Peyer's patch (tissue), 4 donors: ENCODE results near the gene FAM118B. TPM values are rescaled to one million over a fixed set of nuclear protein-coding genes. Genes with fewer than 3 reads are reported as not detected.

Experiments used
- DNase-seq, 3 donors: peaks; one replicate each; pipeline ENCODE4 v3.0.0-alpha.2; 2017 to 2019
- H3K27ac ChIP-seq, 4 donors: fragments of 200-600 bp; sonication (generic); one replicate each; pipeline ENCODE4 v1.5.1; 2016 to 2019
- H3K27me3 ChIP-seq, 2 donors: fragments of 200-600 bp; sonication (generic); one replicate each; pipeline ENCODE4 v1.5.1; 2019
- H3K36me3 ChIP-seq, 3 donors: fragments of 200-600 bp; sonication (generic); one replicate each; pipeline ENCODE4 v1.5.1; 2016 to 2019
- H3K4me1 ChIP-seq, 4 donors: fragments of 200-600 bp; sonication (generic); one replicate each; pipeline ENCODE4 v1.5.1; 2016 to 2019
- H3K4me3 ChIP-seq, 4 donors: fragments of 200-600 bp; sonication (generic); 1 replicate in 3 of 4; 2 replicates in 1 of 4; pipeline ENCODE4 v1.5.1; 2016 to 2019; ENCODE audit warnings: mild to moderate bottlenecking in 1 of 4
- H3K9me3 ChIP-seq, 4 donors: fragments of 200-600 bp; sonication (generic); one replicate each; pipeline ENCODE4 v1.5.1; 2016 to 2019; ENCODE audit warnings: mild to moderate bottlenecking in 1 of 4
- CTCF ChIP-seq, 6 experiments: fragments of 450-650 bp in 4 of 6; fragments of 200-600 bp in 2 of 6; sonication (generic) in 1 of 6; IDR thresholded peaks; one replicate each; pipeline ENCODE4 v1.5.1; 2017 to 2019; ENCODE audit warnings: antibody characterized with exemption in 6 of 6, mild to moderate bottlenecking in 3 of 6, moderate library complexity in 1 of 6
- POLR2A ChIP-seq, 2 donors: fragments of 450-650 bp; IDR thresholded peaks; one replicate each; pipeline ENCODE4 v1.5.1; 2017; ENCODE audit warnings: antibody characterized with exemption in 2 of 2, mild to moderate bottlenecking in 2 of 2, moderate library complexity in 2 of 2
- total RNA-seq, 4 donors: library from RNA; depleted of rRNA; stranded (reverse); fragments of >200 nt; gene quantifications; one replicate each; pipeline ENCODE4 v1.1.0, GENCODE V29; 2016

FAM118B gene
- total RNA-seq, 4 donors from 2014 or later = 22.9 to 36.9 (median 29.5) TPM

- TF ChIP-seq CTCF (IDR thresholded peaks at IDR 0.05) (no peak), POLR2A (IDR thresholded peaks at IDR 0.05) (no peak)
- Histone ChIP-seq H3K4me1 (no peaks in the 10 kb centered on the region), H3K4me3 (no peak overlapping the region), H3K9me3 (no peaks in the 10 kb centered on the region), H3K27ac (no peak overlapping the region), H3K36me3 (peaks cover 0 to 58% (median 0%) of the 10 kb centered on the region in 3 donors), H3K27me3 (no peaks in the 10 kb centered on the region)
- DNase-seq = no peak
Measured at GRCh38 chr11:126257764-126258163, 46.2 kb downstream of the FAM118B start.

DNA sequence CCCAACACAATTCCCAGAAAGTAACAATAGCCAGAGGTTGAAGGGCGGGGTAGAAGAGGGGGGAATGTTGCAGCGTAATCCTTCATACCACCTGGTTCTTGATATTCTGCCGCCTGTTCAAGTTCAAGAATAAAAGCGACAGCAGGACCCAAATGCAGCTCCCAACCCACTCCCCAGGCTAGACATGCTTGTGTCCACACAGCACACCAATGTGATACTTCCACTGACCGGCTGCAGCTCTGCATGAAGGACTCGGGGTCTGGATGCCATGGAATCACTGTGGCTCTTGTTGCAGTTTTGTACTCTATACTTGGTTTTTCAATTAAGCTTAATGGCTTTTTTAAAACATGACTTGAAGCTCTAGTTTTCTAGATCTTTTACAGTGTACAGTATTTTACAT is 50.6 kb downstream of the FAM118B start:
- no peak for DNase-seq
- H3K4me3 ChIP-seq = no peak overlapping the region
- peaks cover 0 to 10% (median 0%) of the 10 kb centered on the region in 4 donors for H3K4me1 ChIP-seq
- H3K27me3 ChIP-seq = no peaks in the 10 kb centered on the region
- TF ChIP-seq CTCF (IDR thresholded peaks at IDR 0.05) = no peak
- TF ChIP-seq POLR2A (IDR thresholded peaks at IDR 0.05) = no peak
- H3K36me3 ChIP-seq = peaks cover 0 to 73% (median 2%) of the 10 kb centered on the region in 3 donors
- no peaks in the 10 kb centered on the region for H3K9me3 ChIP-seq
- H3K27ac ChIP-seq = no peak overlapping the region

- DNase-seq = no peak
- Histone ChIP-seq H3K36me3 (peaks cover 0 to 63% (median 2%) of the 10 kb centered on the region in 3 donors), H3K27ac (no peak overlapping the region), H3K4me3 (no peak overlapping the region), H3K4me1 (peaks cover 0 to 18% (median 0%) of the 10 kb centered on the region in 4 donors), H3K27me3 (no peaks in the 10 kb centered on the region), H3K9me3 (no peaks in the 10 kb centered on the region)
- TF ChIP-seq POLR2A (IDR thresholded peaks at IDR 0.05) = no peak
- TF ChIP-seq CTCF (IDR thresholded peaks at IDR 0.05) = no peak
Measured at GRCh38 chr11:126263489-126263888, 51.9 kb downstream of the FAM118B start.

GRCh38 chr11:126265811-126266210 is 54.2 kb downstream of the FAM118B start:
- peaks cover 0 to 63% (median 2%) of the 10 kb centered on the region in 3 donors for H3K36me3 ChIP-seq
- DNase-seq = no peak
- TF ChIP-seq CTCF (IDR thresholded peaks at IDR 0.05) (peak in 3 of 6 experiments; percentile 24 to 37 (median 24)), POLR2A (IDR thresholded peaks at IDR 0.05) (no peak)

DNA sequence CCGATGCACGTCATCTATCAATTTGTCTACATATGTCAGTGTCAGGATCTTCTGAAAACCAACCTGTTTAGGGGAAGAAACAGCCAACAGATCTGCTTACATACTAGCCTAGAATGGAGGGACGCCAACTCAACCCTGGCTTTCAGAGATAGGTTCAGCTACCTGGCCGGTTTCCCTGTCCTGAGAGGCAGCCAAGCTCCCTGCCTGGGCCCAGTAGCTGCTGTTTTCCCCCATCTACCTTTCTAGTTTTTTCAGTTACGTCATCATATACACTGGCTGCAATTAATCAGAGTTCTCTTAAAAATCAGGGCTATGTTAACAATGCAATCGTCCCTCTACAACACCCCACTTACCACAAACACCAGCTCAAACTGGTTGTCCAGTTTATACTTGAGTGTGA is 56.1 kb downstream of the FAM118B start:
- DNase-seq = no peak
- Histone ChIP-seq H3K27ac (peak overlapping the region; percentile 82 to 93 (median 88)), H3K4me3 (peak overlapping the region; percentile 65 to 88 (median 80)), H3K36me3 (peaks cover 0 to 45% (median 2%) of the 10 kb centered on the region in 3 donors), H3K4me1 (peaks cover 0 to 18% (median 2%) of the 10 kb centered on the region in 4 donors), H3K27me3 (no peaks in the 10 kb centered on the region), H3K9me3 (no peaks in the 10 kb centered on the region)
- no peak for TF ChIP-seq CTCF (IDR thresholded peaks at IDR 0.05)
- no peak for TF ChIP-seq POLR2A (IDR thresholded peaks at IDR 0.05)

More at GRCh38 chr11:126265811-126266210, 54.2 kb downstream of the FAM118B start:
- Histone ChIP-seq H3K27ac (no peak overlapping the region), H3K4me3 (no peak overlapping the region), H3K9me3 (no peaks in the 10 kb centered on the region), H3K4me1 (peaks cover 0 to 18% (median 2%) of the 10 kb centered on the region in 4 donors), H3K27me3 (no peaks in the 10 kb centered on the region)

- H3K4me1 ChIP-seq = peaks cover 0 to 18% (median 2%) of the 10 kb centered on the region in 4 donors
- TF ChIP-seq CTCF (IDR thresholded peaks at IDR 0.05) (no peak), POLR2A (IDR thresholded peaks at IDR 0.05) (no peak)
- H3K4me3 ChIP-seq = peak overlapping the region; percentile 65 to 88 (median 80)
- H3K9me3 ChIP-seq = no peaks in the 10 kb centered on the region
- no peak for DNase-seq
- H3K27ac ChIP-seq = peak overlapping the region; percentile 82 to 93 (median 88)
- no peaks in the 10 kb centered on the region for H3K27me3 ChIP-seq
- peaks cover 0 to 43% (median 0%) of the 10 kb centered on the region in 3 donors for H3K36me3 ChIP-seq
Measured at GRCh38 chr11:126268361-126268707, 56.8 kb downstream of the FAM118B start.
